Measurements from ENCODE around the gene SGMS1. TPM values are rescaled to one million over a fixed set of nuclear protein-coding genes. Genes with fewer than 3 reads are reported as not detected.
A peak's percentile ranks its signal among the peaks of the same experiment; 100 is the strongest.

The SGMS1 gene
- polyA plus RNA-seq, 1 of the 3 experiments (the other 2 are of a cell fraction), result 6.3 TPM

DNA sequence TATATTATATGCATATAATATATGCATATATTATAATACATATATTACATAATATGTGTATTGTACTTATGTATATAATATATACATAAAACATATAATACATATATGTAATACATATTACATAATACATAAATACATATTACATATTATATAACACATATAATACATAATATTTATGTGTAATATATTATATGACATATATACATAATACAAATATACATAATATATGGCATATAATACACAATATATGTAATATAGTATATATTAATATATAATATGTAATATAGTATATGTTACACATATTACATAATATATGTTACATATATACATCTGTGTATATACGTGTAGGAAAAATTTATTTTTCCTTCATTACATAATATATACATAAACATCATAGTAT lies 63.4 kb downstream of the SGMS1 start (continued):
- TF ChIP-seq TAF1 (IDR thresholded peaks at IDR 0.05; ENCODE audit: borderline replicate concordance, low read depth, low read length), result no peak
- TF ChIP-seq NFIC (IDR thresholded peaks at IDR 0.05; ENCODE audit: borderline replicate concordance), result no peak
- no peak for TF ChIP-seq SIN3A (IDR thresholded peaks at IDR 0.05; ENCODE audit: borderline replicate concordance, low read depth, low read length)
- no peak for TF ChIP-seq GATA2 (CRISPR knock-in tag; IDR thresholded peaks at IDR 0.05)
- TF ChIP-seq, protein P1, sequence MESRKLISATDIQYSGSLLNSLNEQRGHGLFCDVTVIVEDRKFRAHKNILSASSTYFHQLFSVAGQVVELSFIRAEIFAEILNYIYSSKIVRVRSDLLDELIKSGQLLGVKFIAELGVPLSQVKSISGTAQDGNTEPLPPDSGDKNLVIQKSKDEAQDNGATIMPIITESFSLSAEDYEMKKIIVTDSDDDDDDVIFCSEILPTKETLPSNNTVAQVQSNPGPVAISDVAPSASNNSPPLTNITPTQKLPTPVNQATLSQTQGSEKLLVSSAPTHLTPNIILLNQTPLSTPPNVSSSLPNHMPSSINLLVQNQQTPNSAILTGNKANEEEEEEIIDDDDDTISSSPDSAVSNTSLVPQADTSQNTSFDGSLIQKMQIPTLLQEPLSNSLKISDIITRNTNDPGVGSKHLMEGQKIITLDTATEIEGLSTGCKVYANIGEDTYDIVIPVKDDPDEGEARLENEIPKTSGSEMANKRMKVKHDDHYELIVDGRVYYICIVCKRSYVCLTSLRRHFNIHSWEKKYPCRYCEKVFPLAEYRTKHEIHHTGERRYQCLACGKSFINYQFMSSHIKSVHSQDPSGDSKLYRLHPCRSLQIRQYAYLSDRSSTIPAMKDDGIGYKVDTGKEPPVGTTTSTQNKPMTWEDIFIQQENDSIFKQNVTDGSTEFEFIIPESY (IDR thresholded peaks at IDR 0.05; ENCODE audit: borderline replicate concordance, low read depth), result no peak
- TF ChIP-seq RCOR1 (IDR thresholded peaks at IDR 0.05; ENCODE audit: low read length), result no peak

DNA sequence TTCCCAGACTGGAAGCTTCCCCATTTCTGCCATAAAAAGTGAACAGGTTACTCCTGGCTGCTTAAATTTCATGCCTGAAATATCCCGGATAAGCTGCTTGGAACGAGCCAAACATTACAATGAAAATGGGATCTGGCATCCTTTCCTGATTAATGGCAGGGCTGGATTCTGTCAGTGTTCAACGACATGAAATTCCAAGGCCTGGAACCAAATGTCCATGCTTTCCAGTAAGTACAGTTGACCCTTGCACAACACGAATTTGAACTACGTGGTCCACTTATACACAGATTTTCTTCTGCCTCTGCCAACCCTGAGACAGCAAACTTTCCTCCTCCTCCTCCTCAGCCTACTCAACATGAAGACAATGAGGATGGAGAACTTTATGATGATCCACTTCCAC lies 65.4 kb downstream of the SGMS1 start:
- Histone ChIP-seq H3K36me3 (replicated peaks in 1 of 2; ENCODE audit: control insufficient read depth in 1 of 2, insufficient read depth in 2 of 2, low read length in 1 of 2) (no peaks in the 10 kb centered on the region), H4K20me1 (ENCODE audit: insufficient read depth) (no peaks in the 10 kb centered on the region), H3K4me3 (ENCODE audit: low read depth in 2 of 2, low read length in 1 of 2) (no peak overlapping the region), H3K9me3 (no peaks in the 10 kb centered on the region), H3K4me1 (ENCODE audit: control insufficient read depth in 1 of 2, insufficient read depth in 2 of 2, low read depth in 1 of 2, low read length in 1 of 2) (peaks cover 40 to 64% of the 10 kb centered on the region in 2 experiments; a peak in 3 of 4 replicates), H3K79me2 (ENCODE audit: insufficient read depth) (no peaks in the 10 kb centered on the region; the same call in 1 of the 2 replicates), H3K4me2 (no peak overlapping the region), H3K9ac (no peak overlapping the region), H2AFZ (ENCODE audit: low read depth) (no peak overlapping the region), H3K9me2 (no peaks in the 10 kb centered on the region), H3K27ac (ENCODE audit: low read depth in 2 of 2, low read length in 1 of 2) (peak overlapping the region in 1 of 2 experiments; percentile 75; a peak in 2 of 4 replicates), H3F3A (replicated peaks; ENCODE audit: insufficient read depth) (peaks cover 10% of the 10 kb centered on the region), H3K27me3 (ENCODE audit: insufficient read depth) (no peaks in the 10 kb centered on the region)
- WGBS (ENCODE audit: low lambda C conversion rate), result 49% methylated on average over 5 of the region's 5 CpGs
- DNase-seq, result no peak
- POLR2A ChIA-PET, result no interaction called here
- CTCF ChIA-PET, result interaction anchor here (1.6 kb wide), 1 partner anchor 33 kb away, joined by 3 read pairs; no protein-coding TSS in a partner anchor
- TF ChIP-seq TEAD4 (IDR thresholded peaks at IDR 0.05; ENCODE audit: borderline replicate concordance, insufficient read depth), result no peak
- TF ChIP-seq, protein P2, sequence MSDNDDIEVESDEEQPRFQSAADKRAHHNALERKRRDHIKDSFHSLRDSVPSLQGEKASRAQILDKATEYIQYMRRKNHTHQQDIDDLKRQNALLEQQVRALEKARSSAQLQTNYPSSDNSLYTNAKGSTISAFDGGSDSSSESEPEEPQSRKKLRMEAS (IDR thresholded peaks at IDR 0.05; ENCODE audit: low read depth), result no peak
- peak; percentile 71 for TF ChIP-seq TCF12 (IDR thresholded peaks at IDR 0.05)
- TF ChIP-seq CTCF (IDR thresholded peaks at IDR 0.05), result no peak
- TF ChIP-seq NFIC (IDR thresholded peaks at IDR 0.05; ENCODE audit: borderline replicate concordance), result peak; percentile 11; the same call in 1 of the 2 replicates
- TF ChIP-seq, protein P3, sequence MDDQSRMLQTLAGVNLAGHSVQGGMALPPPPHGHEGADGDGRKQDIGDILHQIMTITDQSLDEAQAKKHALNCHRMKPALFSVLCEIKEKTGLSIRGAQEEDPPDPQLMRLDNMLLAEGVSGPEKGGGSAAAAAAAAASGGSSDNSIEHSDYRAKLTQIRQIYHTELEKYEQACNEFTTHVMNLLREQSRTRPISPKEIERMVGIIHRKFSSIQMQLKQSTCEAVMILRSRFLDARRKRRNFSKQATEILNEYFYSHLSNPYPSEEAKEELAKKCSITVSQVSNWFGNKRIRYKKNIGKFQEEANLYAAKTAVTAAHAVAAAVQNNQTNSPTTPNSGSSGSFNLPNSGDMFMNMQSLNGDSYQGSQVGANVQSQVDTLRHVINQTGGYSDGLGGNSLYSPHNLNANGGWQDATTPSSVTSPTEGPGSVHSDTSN (IDR thresholded peaks at IDR 0.05), result peak; percentile 68
- peak in 1 of 2 experiments; percentile 29; a peak in 1 of 4 replicates for TF ChIP-seq EP300 (IDR thresholded peaks at IDR 0.05; ENCODE audit: borderline replicate concordance in 1 of 2, low read depth in 1 of 2, low read length in 1 of 2)
